HG03571 (cell line): ENCODE results near the gene SUN5.

Experiments
- ATAC-seq: cut with Tn5 transposase; IDR thresholded peaks from one replicate; pipeline ENCODE4 v1.9.1; 2021; ENCODE audit not compliant: unreplicated experiment

SUN5 gene

GRCh38 chr20:33026779-33027759, 22.8 kb upstream of the SUN5 start:
- ATAC-seq: no peak

GRCh38 chr20:33026072-33026778, 22.0 kb upstream of the SUN5 start:
- no peak for ATAC-seq

- no peak for ATAC-seq
These were observed 21.2 kb upstream of the SUN5 start for GRCh38 chr20:33025318-33025876.

GRCh38 chr20:33024609-33025317, 20.5 kb upstream of the SUN5 start:
- ATAC-seq: no peak

- no peak for ATAC-seq
These were observed 20.0 kb upstream of the SUN5 start for GRCh38 chr20:33024243-33024560.

- ATAC-seq: no peak
These were observed 19.4 kb upstream of the SUN5 start for GRCh38 chr20:33023439-33024242.

GRCh38 chr20:33022694-33023438, 18.6 kb upstream of the SUN5 start:
- ATAC-seq: no peak

- no peak for ATAC-seq
These were observed 18.1 kb upstream of the SUN5 start for GRCh38 chr20:33022289-33022688.

GRCh38 chr20:33021879-33022278, 17.6 kb upstream of the SUN5 start:
- no peak for ATAC-seq

- ATAC-seq: no peak
These were observed 16.3 kb upstream of the SUN5 start for GRCh38 chr20:33020278-33021161.

GRCh38 chr20:33019465-33020277, 15.4 kb upstream of the SUN5 start:
- ATAC-seq: no peak

- ATAC-seq: no peak
These were observed 14.1 kb upstream of the SUN5 start for GRCh38 chr20:33018169-33018931.

- ATAC-seq: no peak
These were observed 13.3 kb upstream of the SUN5 start for GRCh38 chr20:33017542-33017941.

GRCh38 chr20:33016581-33017109, 12.4 kb upstream of the SUN5 start:
- no peak for ATAC-seq

GRCh38 chr20:33015700-33016580, 11.7 kb upstream of the SUN5 start:
- ATAC-seq: no peak

GRCh38 chr20:33015114-33015484, 10.9 kb upstream of the SUN5 start:
- no peak for ATAC-seq
